Esophagus muscularis mucosa (tissue), 4 donors: ENCODE results near the gene OVCA2. TPM values are rescaled to one million over a fixed set of nuclear protein-coding genes. Genes with fewer than 3 reads are reported as not detected.
A peak's percentile ranks its signal among the peaks of the same experiment; 100 is the strongest.

ENCODE experiments used
- DNase-seq: peaks from one replicate; pipeline ENCODE4 v3.0.0-alpha.2; 2017; ENCODE audit errors: extremely low spot score
- H3K27ac ChIP-seq, 4 donors: fragments of 200-600 bp; sonication (generic); replicated peaks in 1 of 4; 1 replicate in 3 of 4; 2 replicates in 1 of 4; pipeline ENCODE4 v1.5.1; 2016 to 2019; ENCODE audit warnings: mild to moderate bottlenecking in 1 of 4
- H3K27me3 ChIP-seq, 4 donors: fragments of 200-600 bp; sonication (generic); one replicate each; pipeline versions ENCODE4 v1.5.1 to v1.6.0; 2016 to 2019
- H3K36me3 ChIP-seq, 4 donors: fragments of 200-600 bp; sonication (generic); one replicate each; pipeline ENCODE4 v1.5.1; 2016 to 2019
- H3K4me1 ChIP-seq, 4 donors: fragments of 200-600 bp; sonication (generic); one replicate each; pipeline ENCODE4 v1.5.1; 2016 to 2019
- H3K4me3 ChIP-seq, 4 donors: fragments of 200-600 bp; sonication (generic); 1 replicate in 2 of 4; 2 replicates in 2 of 4; pipeline ENCODE4 v1.5.1; 2016 to 2019; ENCODE audit warnings: mild to moderate bottlenecking in 4 of 4, moderate library complexity in 1 of 4
- H3K9me3 ChIP-seq, 4 donors: fragments of 200-600 bp; sonication (generic); 1 replicate in 3 of 4; 2 replicates in 1 of 4; pipeline ENCODE4 v1.5.1; 2016 to 2019
- CTCF ChIP-seq, 3 experiments: fragments of 200-600 bp in 2 of 3; fragments of 450-650 bp in 1 of 3; sonication (generic) in 2 of 3; IDR thresholded peaks; one replicate each; pipeline ENCODE4 v1.5.1; 2017 to 2019; ENCODE audit warnings: antibody characterized with exemption in 3 of 3, mild to moderate bottlenecking in 2 of 3, moderate library complexity in 1 of 3
- EP300 ChIP-seq: sonication (generic); formaldehyde crosslinking; IDR thresholded peaks from one replicate; pipeline ENCODE4 v1.6.1; 2017; ENCODE audit warnings: antibody characterized with exemption
- POLR2A ChIP-seq: fragments of 450-650 bp; IDR thresholded peaks from one replicate; pipeline ENCODE4 v1.6.1; 2017; ENCODE audit warnings: antibody characterized with exemption, moderate library complexity, mild to moderate bottlenecking, low read depth
- POLR2AphosphoS5 ChIP-seq, 2 donors: sonication (generic); formaldehyde crosslinking; IDR thresholded peaks; one replicate each; pipeline ENCODE4 v1.6.1; 2017; ENCODE audit warnings: antibody characterized with exemption in 2 of 2
- WGBS: methylation state at CpG from one replicate; pipeline ENCODE4 v1.1.5; 2018; 5-methylcytosine and 5-hydroxymethylcytosine counted together
- intact Hi-C: fragments of 100-400 bp; cut with DNase I; formaldehyde crosslinking; loops from one replicate; pipeline ENCODE4 v1.15.1; 2023
- total RNA-seq, 4 donors: library from RNA; depleted of rRNA; stranded (reverse); fragments of >200 nt; gene quantifications; one replicate each; pipeline versions ENCODE4 v1.1.0 to v1.2.1, GENCODE V29; 2016

OVCA2 gene
- total RNA-seq, 4 donors from 2014 or later: 34.9 to 38.9 (median 38.0) TPM

GRCh38 chr17:2034806-2035540, 6.8 kb upstream of the OVCA2 start:
- peaks cover 21 to 65% (median 49%) of the 10 kb centered on the region in 4 donors for H3K36me3 ChIP-seq
- 25% methylated on average over 2 of the region's 9 CpGs for WGBS

GRCh38 chr17:2035541-2036488, 6.0 kb upstream of the OVCA2 start:
- DNase-seq: no peak
- WGBS: 86% methylated on average over 27 of the region's 29 CpGs

More at GRCh38 chr17:2034806-2035540, 6.8 kb upstream of the OVCA2 start:
- H3K4me1 ChIP-seq: peaks cover 14 to 35% (median 27%) of the 10 kb centered on the region in 4 donors
- no peaks in the 10 kb centered on the region for H3K9me3 ChIP-seq
- DNase-seq: no peak
- intact Hi-C loops: loop anchor here (10.0 kb wide), 1 partner anchor 650 kb away; no protein-coding TSS in a partner anchor
- H3K27ac ChIP-seq: no peak overlapping the region
- H3K27me3 ChIP-seq: no peaks in the 10 kb centered on the region
- TF ChIP-seq POLR2AphosphoS5 (IDR thresholded peaks at IDR 0.05) (no peak), CTCF (IDR thresholded peaks at IDR 0.05) (no peak), EP300 (no peak), POLR2A (no peak)
- no peak overlapping the region for H3K4me3 ChIP-seq

GRCh38 chr17:2037155-2037554, 4.7 kb upstream of the OVCA2 start:
- DNase-seq: no peak
- no peaks in the 10 kb centered on the region for H3K27me3 ChIP-seq
- 79% methylated on average over 8 of the region's 10 CpGs for WGBS
- peaks cover 7 to 25% (median 19%) of the 10 kb centered on the region in 4 donors for H3K4me1 ChIP-seq
- H3K9me3 ChIP-seq: no peaks in the 10 kb centered on the region
- intact Hi-C loops: loop anchor here (10.0 kb wide), 1 partner anchor 652 kb away; no protein-coding TSS in a partner anchor
- peaks cover 21 to 72% (median 54%) of the 10 kb centered on the region in 4 donors for H3K36me3 ChIP-seq
- TF ChIP-seq POLR2AphosphoS5 (IDR thresholded peaks at IDR 0.05) (no peak), CTCF (IDR thresholded peaks at IDR 0.05) (no peak), EP300 (no peak), POLR2A (no peak)
- H3K27ac ChIP-seq: no peak overlapping the region
- no peak overlapping the region for H3K4me3 ChIP-seq

More at GRCh38 chr17:2035541-2036488, 6.0 kb upstream of the OVCA2 start:
- no peak overlapping the region for H3K4me3 ChIP-seq
- intact Hi-C loops: loop anchor here (10.0 kb wide), 1 partner anchor 651 kb away; no protein-coding TSS in a partner anchor
- H3K27ac ChIP-seq: no peak overlapping the region
- TF ChIP-seq EP300 (no peak), POLR2AphosphoS5 (IDR thresholded peaks at IDR 0.05) (no peak), POLR2A (no peak), CTCF (IDR thresholded peaks at IDR 0.05) (no peak)
- peaks cover 21 to 72% (median 54%) of the 10 kb centered on the region in 4 donors for H3K36me3 ChIP-seq
- no peaks in the 10 kb centered on the region for H3K27me3 ChIP-seq
- peaks cover 11 to 30% (median 24%) of the 10 kb centered on the region in 4 donors for H3K4me1 ChIP-seq
- H3K9me3 ChIP-seq: no peaks in the 10 kb centered on the region

- Histone ChIP-seq H3K27ac (peak overlapping the region in 2 of 4 donors; percentile 84 to 95), H3K9me3 (no peaks in the 10 kb centered on the region), H3K27me3 (no peaks in the 10 kb centered on the region), H3K4me1 (peaks cover 19 to 32% (median 31%) of the 10 kb centered on the region in 4 donors), H3K36me3 (peaks cover 22 to 70% (median 55%) of the 10 kb centered on the region in 4 donors), H3K4me3 (no peak overlapping the region)
- TF ChIP-seq POLR2AphosphoS5 (IDR thresholded peaks at IDR 0.05): no peak
- no peak for TF ChIP-seq POLR2A
- TF ChIP-seq EP300: no peak
- no peak for TF ChIP-seq CTCF (IDR thresholded peaks at IDR 0.05)
- intact Hi-C loops: loop anchor here (5.0 kb wide), 1 partner anchor 133 kb away; no protein-coding TSS in a partner anchor
- no peak for DNase-seq
- WGBS: 63% methylated on average over 3 of the region's 7 CpGs
Observed at GRCh38 chr17:2040219-2040827, 1.5 kb upstream of the OVCA2 start.
